Endothelial cell (in vitro differentiated cells): Measurements from ENCODE around the gene CELA2B. TPM values are rescaled to one million over a fixed set of nuclear protein-coding genes. Genes with fewer than 3 reads are reported as not detected.
"Not testable (repeated sequence)": the region's sequence is repeated elsewhere in the genome, so short reads cannot be mapped to it uniquely, and the experiment has no call there.

ENCODE experiments used
- DNase-seq: peaks from one replicate; pipeline ENCODE4 v3.0.0; 2021; ENCODE audit warnings: low spot score
- H3K27ac Mint-ChIP-seq: one replicate; pipeline ENCODE4 v1.8.0; 2021; ENCODE audit warnings: mixed read lengths, inconsistent platforms; ENCODE audit not compliant: unreplicated experiment
- H3K27me3 Mint-ChIP-seq: one replicate; pipeline ENCODE4 v1.8.0; 2021; ENCODE audit warnings: mild to moderate bottlenecking, moderate library complexity, mixed read lengths, inconsistent platforms; ENCODE audit not compliant: unreplicated experiment
- H3K36me3 Mint-ChIP-seq: one replicate; pipeline ENCODE4 v1.8.0; 2021; ENCODE audit warnings: mild to moderate bottlenecking, low read depth, mixed read lengths, inconsistent platforms; ENCODE audit not compliant: unreplicated experiment
- H3K4me1 Mint-ChIP-seq: one replicate; pipeline ENCODE4 v1.8.0; 2021; ENCODE audit warnings: mild to moderate bottlenecking, mixed read lengths, inconsistent platforms; ENCODE audit not compliant: unreplicated experiment
- H3K4me3 Mint-ChIP-seq: one replicate; pipeline ENCODE4 v1.8.0; 2021; ENCODE audit warnings: mild to moderate bottlenecking, mixed read lengths, inconsistent platforms; ENCODE audit not compliant: unreplicated experiment
- H3K9me3 Mint-ChIP-seq: one replicate; pipeline ENCODE4 v1.8.0; 2021; ENCODE audit warnings: mixed read lengths, inconsistent platforms; ENCODE audit not compliant: unreplicated experiment
- total RNA-seq: library from RNA; stranded (reverse); fragmentation: NEBNext Ultra II Directional; extraction: Animal tissue kit (Norgen Biotek cat#: 25700); gene quantifications from one replicate; pipeline ENCODE4 v1.2.1, GENCODE V29; 2021; ENCODE audit not compliant: unreplicated experiment
- TF ChIP-seq, protein P1 (sequence below): fragments of 200-600 bp; sonication (generic); IDR thresholded peaks from one replicate; pipeline ENCODE4 v1.5.0; 2021; ENCODE audit warnings: antibody characterized with exemption; ENCODE audit not compliant: unreplicated experiment

CELA2B gene
- total RNA-seq, 1 donor from 2014 or later: not detected

DNA sequence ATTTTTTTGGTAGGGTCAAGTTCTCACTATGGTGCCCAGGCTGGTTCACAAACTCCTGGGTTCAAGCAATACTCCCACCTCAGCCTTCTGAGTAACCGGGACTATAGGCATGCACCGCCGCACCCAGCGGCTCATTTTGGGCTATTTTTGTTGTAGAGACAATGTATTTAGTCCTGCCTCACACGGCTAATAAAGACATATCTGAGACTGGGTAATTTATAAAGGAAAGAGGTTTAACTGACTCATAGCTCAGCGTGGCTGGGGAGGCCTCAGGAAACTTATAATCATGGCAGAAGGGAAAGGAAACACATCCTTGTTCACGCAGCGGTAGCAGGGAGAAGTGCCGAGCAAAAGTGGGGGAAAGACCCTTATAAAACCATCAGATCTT lies 15.2 kb upstream of the CELA2B start:
- DNase-seq: no peak
- Mint-ChIP-seq H3K4me3 (no peak overlapping the region), H3K36me3 (no peaks in the 10 kb centered on the region), H3K9me3 (no peaks in the 10 kb centered on the region), H3K27me3 (peaks cover 3% of the 10 kb centered on the region), H3K4me1 (peaks cover 7% of the 10 kb centered on the region), H3K27ac (no peak overlapping the region)
- TF ChIP-seq, protein P1, sequence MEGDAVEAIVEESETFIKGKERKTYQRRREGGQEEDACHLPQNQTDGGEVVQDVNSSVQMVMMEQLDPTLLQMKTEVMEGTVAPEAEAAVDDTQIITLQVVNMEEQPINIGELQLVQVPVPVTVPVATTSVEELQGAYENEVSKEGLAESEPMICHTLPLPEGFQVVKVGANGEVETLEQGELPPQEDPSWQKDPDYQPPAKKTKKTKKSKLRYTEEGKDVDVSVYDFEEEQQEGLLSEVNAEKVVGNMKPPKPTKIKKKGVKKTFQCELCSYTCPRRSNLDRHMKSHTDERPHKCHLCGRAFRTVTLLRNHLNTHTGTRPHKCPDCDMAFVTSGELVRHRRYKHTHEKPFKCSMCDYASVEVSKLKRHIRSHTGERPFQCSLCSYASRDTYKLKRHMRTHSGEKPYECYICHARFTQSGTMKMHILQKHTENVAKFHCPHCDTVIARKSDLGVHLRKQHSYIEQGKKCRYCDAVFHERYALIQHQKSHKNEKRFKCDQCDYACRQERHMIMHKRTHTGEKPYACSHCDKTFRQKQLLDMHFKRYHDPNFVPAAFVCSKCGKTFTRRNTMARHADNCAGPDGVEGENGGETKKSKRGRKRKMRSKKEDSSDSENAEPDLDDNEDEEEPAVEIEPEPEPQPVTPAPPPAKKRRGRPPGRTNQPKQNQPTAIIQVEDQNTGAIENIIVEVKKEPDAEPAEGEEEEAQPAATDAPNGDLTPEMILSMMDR: no peak

DNA sequence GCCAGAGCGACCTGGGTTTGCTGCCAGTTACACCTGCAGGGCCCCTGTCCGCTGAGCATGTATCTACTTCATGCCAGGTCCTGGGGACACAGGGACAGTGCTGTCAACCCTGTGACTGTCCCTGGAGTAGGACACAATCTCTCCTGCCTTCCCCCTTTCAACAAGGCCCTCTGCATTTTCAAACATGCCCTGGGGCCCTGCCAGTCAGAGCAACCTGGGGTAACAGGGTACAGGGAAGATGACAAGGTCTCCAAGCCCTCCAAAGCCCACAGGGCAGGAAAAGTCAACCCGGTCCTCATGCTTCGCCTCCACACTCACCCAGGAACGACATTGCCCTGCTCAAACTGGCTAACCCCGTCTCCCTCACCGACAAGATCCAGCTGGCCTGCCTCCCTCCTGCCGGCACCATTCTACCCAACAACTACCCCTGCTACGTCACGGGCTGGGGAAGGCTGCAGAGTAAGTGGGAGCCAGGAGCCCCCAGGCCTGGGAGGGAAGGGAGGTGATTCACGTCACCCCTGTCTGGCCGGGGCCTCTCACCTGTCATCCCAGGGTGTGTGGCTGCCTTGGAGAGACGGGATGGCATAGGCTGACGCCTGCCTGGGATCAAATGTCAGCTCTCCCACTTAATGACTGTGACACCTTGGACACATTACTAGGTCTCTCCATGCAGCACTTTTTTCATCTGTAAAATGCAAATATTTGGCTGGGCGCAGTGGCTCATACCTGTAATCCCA lies 12.7 kb upstream of the CELA2B start:
- H3K9me3 Mint-ChIP-seq, H3K4me3 Mint-ChIP-seq, H3K36me3 Mint-ChIP-seq, H3K27me3 Mint-ChIP-seq, H3K4me1 Mint-ChIP-seq, DNase-seq, H3K27ac Mint-ChIP-seq: not testable (repeated sequence)

- H3K4me3 Mint-ChIP-seq, H3K36me3 Mint-ChIP-seq, H3K9me3 Mint-ChIP-seq, H3K4me1 Mint-ChIP-seq, H3K27me3 Mint-ChIP-seq, DNase-seq, H3K27ac Mint-ChIP-seq: not testable (repeated sequence)
These were observed 12.0 kb upstream of the CELA2B start for GRCh38 chr1:15463926-15464322.

GRCh38 chr1:15465674-15466073 lies 10.2 kb upstream of the CELA2B start:
- TF ChIP-seq, protein P1: no peak
- Mint-ChIP-seq H3K36me3 (no peaks in the 10 kb centered on the region), H3K4me1 (peaks cover 2% of the 10 kb centered on the region), H3K9me3 (no peaks in the 10 kb centered on the region), H3K27ac (no peak overlapping the region), H3K4me3 (no peak overlapping the region), H3K27me3 (no peaks in the 10 kb centered on the region)
- no peak for DNase-seq

GRCh38 chr1:15466955-15467625 lies 8.8 kb upstream of the CELA2B start:
- H3K9me3 Mint-ChIP-seq, H3K27ac Mint-ChIP-seq, H3K36me3 Mint-ChIP-seq, H3K4me3 Mint-ChIP-seq, H3K27me3 Mint-ChIP-seq, DNase-seq, H3K4me1 Mint-ChIP-seq: not testable (repeated sequence)

DNA sequence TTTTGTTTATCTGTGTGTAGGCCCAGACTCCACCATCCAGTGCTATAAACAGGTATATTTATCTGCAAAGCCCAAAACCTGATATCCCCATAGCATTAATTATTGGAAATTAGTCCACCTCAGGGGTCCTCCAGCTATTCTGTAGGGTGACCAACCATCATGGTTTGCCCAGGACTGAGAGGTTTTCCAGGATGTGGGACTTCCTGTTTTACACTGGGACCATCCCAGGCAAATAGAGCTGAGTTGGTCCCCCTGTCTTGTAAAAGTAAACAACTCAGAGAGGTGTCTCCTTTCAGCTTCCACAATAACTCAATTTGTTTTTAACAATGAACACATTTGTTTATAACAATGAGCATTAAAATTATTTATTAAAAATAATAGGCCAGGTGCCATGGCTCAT lies 7.8 kb upstream of the CELA2B start:
- TF ChIP-seq, protein P1: no peak
- Mint-ChIP-seq H3K36me3 (no peaks in the 10 kb centered on the region), H3K27ac (no peak overlapping the region), H3K27me3 (no peaks in the 10 kb centered on the region), H3K4me1 (no peaks in the 10 kb centered on the region), H3K4me3 (no peak overlapping the region), H3K9me3 (no peaks in the 10 kb centered on the region)
- no peak for DNase-seq
